Measurements from ENCODE around the gene GPR183.

The GPR183 gene

DNA sequence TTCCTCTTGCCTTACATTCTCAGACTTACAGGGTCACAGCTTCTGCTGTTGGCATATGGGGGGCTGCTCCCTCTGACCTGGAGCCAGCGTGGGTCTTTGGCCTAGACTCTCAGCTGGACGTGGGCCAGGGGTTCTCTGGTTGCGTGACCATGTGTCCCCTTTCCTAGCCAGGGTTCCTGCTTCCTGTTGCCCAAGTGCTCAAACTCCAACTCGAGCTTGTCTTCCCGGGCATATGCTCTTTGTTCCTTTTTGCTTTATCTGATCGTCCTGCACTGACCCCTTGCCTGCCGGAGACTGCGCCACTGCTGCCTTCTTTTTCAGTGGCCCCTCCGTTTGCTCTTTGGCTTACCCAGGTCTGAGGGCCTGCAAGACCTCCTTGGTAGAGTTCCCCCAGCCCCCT lies 25.3 kb upstream of the GPR183 start:
- H2BK12ac ChIP-seq (ENCODE audit: low read length), result no peak overlapping the region
- H4K8ac ChIP-seq (ENCODE audit: low read depth, low read length), result no peak overlapping the region
- no peak overlapping the region for H4K91ac ChIP-seq (ENCODE audit: low read depth, low read length, poor library complexity)
- no peak overlapping the region for H3K4me3 ChIP-seq (ENCODE audit: low read length in 2 of 2)
- H2BK15ac ChIP-seq (ENCODE audit: low read length), result no peak overlapping the region
- no peak overlapping the region for H3K23ac ChIP-seq (ENCODE audit: low read depth, low read length, poor library complexity)
- no peak overlapping the region for H2AK5ac ChIP-seq (ENCODE audit: low read depth, low read length)
- DNase-seq (ENCODE audit: low spot score), result no peak
- peaks cover 0 to 2% of the 10 kb centered on the region in 2 donors for H3K9me3 ChIP-seq (replicated peaks in 1 of 2; ENCODE audit: control insufficient read depth in 2 of 2, insufficient read depth in 1 of 2, low read depth in 1 of 2, low read length in 2 of 2)
- no peak overlapping the region for H2BK5ac ChIP-seq (ENCODE audit: low read length)
- no peak overlapping the region for H2AFZ ChIP-seq (ENCODE audit: low read length)
- no peak overlapping the region for H3K9ac ChIP-seq (ENCODE audit: low read depth, low read length, poor library complexity)
- no peak overlapping the region for H3K14ac ChIP-seq (ENCODE audit: low read length)
- peaks cover 0 to 1% of the 10 kb centered on the region in 2 donors for H3K4me1 ChIP-seq (ENCODE audit: control insufficient read depth in 2 of 2, insufficient read depth in 1 of 2, low read depth in 1 of 2, low read length in 2 of 2)
- no peak overlapping the region for H3K4me2 ChIP-seq (ENCODE audit: insufficient read depth, low read length, poor library complexity, severe bottlenecking)
- H2BK120ac ChIP-seq (ENCODE audit: low read depth, low read length), result no peak overlapping the region
- no CpG with 5 or more reads among the region's 9 CpGs for WGBS, 2 donors (ENCODE audit: extremely low coverage in 2 of 2, insufficient read length in 2 of 2, insufficient replicate concordance in 1 of 2)
- peaks cover 0 to 1% (median 0%) of the 10 kb centered on the region in 3 experiments for H3K27me3 ChIP-seq (ENCODE audit: control insufficient read depth in 3 of 3, insufficient read depth in 3 of 3, low read depth in 1 of 3, low read length in 3 of 3)
- no peaks in the 10 kb centered on the region for H3K79me1 ChIP-seq (ENCODE audit: low read depth, low read length)
- H3K4ac ChIP-seq (ENCODE audit: low read length), result no peak overlapping the region
- no peak overlapping the region for H3K27ac ChIP-seq (replicated peaks; ENCODE audit: low read length)
- H3K18ac ChIP-seq (ENCODE audit: low read length), result peak overlapping the region; percentile 54
- peaks cover 0 to 12% of the 10 kb centered on the region in 2 donors for H3K36me3 ChIP-seq (replicated peaks in 1 of 2; ENCODE audit: control insufficient read depth in 2 of 2, insufficient read depth in 2 of 2, low read length in 2 of 2)

DNA sequence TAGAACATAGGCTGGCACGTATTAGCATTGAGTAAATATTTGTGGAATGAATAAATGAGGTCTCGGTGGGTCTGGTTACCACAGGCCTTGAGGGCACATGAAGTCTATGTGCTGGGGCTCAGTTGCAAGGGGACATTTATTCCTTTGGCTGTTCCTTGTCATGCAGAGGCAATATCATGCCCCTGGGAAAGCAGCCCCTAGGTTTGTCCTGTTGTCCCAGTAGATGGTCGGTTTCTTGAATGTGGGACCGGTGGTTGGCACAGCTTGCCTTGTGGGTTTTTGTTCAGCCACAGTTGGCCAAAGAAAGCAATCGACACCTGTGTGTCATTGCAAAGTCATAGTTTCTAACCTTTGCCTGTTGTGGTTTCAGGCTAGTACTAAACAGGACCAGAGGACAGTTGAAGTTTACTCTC lies 24.7 kb upstream of the GPR183 start:
- Histone ChIP-seq H3K9ac (ENCODE audit: low read depth, low read length, poor library complexity) (no peak overlapping the region), H3K79me1 (ENCODE audit: low read depth, low read length) (no peaks in the 10 kb centered on the region), H4K8ac (ENCODE audit: low read depth, low read length) (no peak overlapping the region), H3K4me2 (ENCODE audit: insufficient read depth, low read length, poor library complexity, severe bottlenecking) (no peak overlapping the region), H2BK5ac (ENCODE audit: low read length) (no peak overlapping the region), H2BK12ac (ENCODE audit: low read length) (no peak overlapping the region), H2BK120ac (ENCODE audit: low read depth, low read length) (no peak overlapping the region), H3K27me3 (ENCODE audit: control insufficient read depth in 3 of 3, insufficient read depth in 3 of 3, low read depth in 1 of 3, low read length in 3 of 3) (peaks cover 0 to 1% (median 0%) of the 10 kb centered on the region in 3 experiments), H3K9me3 (replicated peaks in 1 of 2; ENCODE audit: control insufficient read depth in 2 of 2, insufficient read depth in 1 of 2, low read depth in 1 of 2, low read length in 2 of 2) (peaks cover 0 to 2% of the 10 kb centered on the region in 2 donors), H2AK5ac (ENCODE audit: low read depth, low read length) (no peak overlapping the region), H2AFZ (ENCODE audit: low read length) (no peak overlapping the region), H4K91ac (ENCODE audit: low read depth, low read length, poor library complexity) (no peak overlapping the region), H3K14ac (ENCODE audit: low read length) (no peak overlapping the region), H3K27ac (replicated peaks; ENCODE audit: low read length) (no peak overlapping the region), H3K4me1 (ENCODE audit: control insufficient read depth in 2 of 2, insufficient read depth in 1 of 2, low read depth in 1 of 2, low read length in 2 of 2) (peaks cover 0 to 1% of the 10 kb centered on the region in 2 donors), H3K4me3 (ENCODE audit: low read length in 2 of 2) (no peak overlapping the region), H3K18ac (ENCODE audit: low read length) (no peak overlapping the region), H3K23ac (ENCODE audit: low read depth, low read length, poor library complexity) (no peak overlapping the region), H3K36me3 (replicated peaks in 1 of 2; ENCODE audit: control insufficient read depth in 2 of 2, insufficient read depth in 2 of 2, low read length in 2 of 2) (peaks cover 0 to 17% of the 10 kb centered on the region in 2 donors), H2BK15ac (ENCODE audit: low read length) (no peak overlapping the region), H3K4ac (ENCODE audit: low read length) (no peak overlapping the region)
- DNase-seq (ENCODE audit: low spot score), result no peak
- no CpG with 5 or more reads among the region's 5 CpGs for WGBS, 2 donors (ENCODE audit: extremely low coverage in 2 of 2, insufficient read length in 2 of 2, insufficient replicate concordance in 1 of 2)

DNA sequence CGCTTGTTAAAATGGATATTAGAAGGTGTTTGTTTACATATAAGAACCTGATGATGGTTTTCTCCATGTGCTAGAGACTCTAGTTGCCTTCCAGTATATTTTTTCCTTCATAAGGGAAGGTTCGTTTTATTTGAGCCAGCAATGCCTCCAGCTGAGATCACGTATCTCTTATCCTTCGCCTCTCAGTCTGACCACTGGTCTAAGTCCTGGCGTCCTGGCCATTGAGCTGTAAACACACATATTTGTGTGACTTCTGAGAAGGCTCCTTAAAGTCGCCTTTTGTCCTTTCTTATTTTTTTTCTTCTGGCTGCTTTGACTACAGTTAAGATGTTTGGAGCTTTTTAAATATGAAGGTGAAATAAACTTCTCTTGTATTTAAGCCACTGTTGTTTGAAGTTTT lies 23.7 kb upstream of the GPR183 start:
- Histone ChIP-seq H2BK5ac (ENCODE audit: low read length) (no peak overlapping the region), H4K91ac (ENCODE audit: low read depth, low read length, poor library complexity) (no peak overlapping the region), H3K9ac (ENCODE audit: low read depth, low read length, poor library complexity) (no peak overlapping the region), H4K8ac (ENCODE audit: low read depth, low read length) (no peak overlapping the region), H3K36me3 (replicated peaks in 1 of 2; ENCODE audit: control insufficient read depth in 2 of 2, insufficient read depth in 2 of 2, low read length in 2 of 2) (peaks cover 0 to 17% of the 10 kb centered on the region in 2 donors), H2BK120ac (ENCODE audit: low read depth, low read length) (no peak overlapping the region), H3K4me2 (ENCODE audit: insufficient read depth, low read length, poor library complexity, severe bottlenecking) (no peak overlapping the region), H3K79me1 (ENCODE audit: low read depth, low read length) (no peaks in the 10 kb centered on the region), H3K4me1 (ENCODE audit: control insufficient read depth in 2 of 2, insufficient read depth in 1 of 2, low read depth in 1 of 2, low read length in 2 of 2) (no peaks in the 10 kb centered on the region), H3K23ac (ENCODE audit: low read depth, low read length, poor library complexity) (no peak overlapping the region), H3K27me3 (ENCODE audit: control insufficient read depth in 3 of 3, insufficient read depth in 3 of 3, low read depth in 1 of 3, low read length in 3 of 3) (peaks cover 0 to 1% (median 0%) of the 10 kb centered on the region in 3 experiments), H3K14ac (ENCODE audit: low read length) (no peak overlapping the region), H2AFZ (ENCODE audit: low read length) (no peak overlapping the region), H3K18ac (ENCODE audit: low read length) (no peak overlapping the region), H2AK5ac (ENCODE audit: low read depth, low read length) (no peak overlapping the region), H3K4me3 (ENCODE audit: low read length in 2 of 2) (no peak overlapping the region), H2BK12ac (ENCODE audit: low read length) (no peak overlapping the region), H3K9me3 (replicated peaks in 1 of 2; ENCODE audit: control insufficient read depth in 2 of 2, insufficient read depth in 1 of 2, low read depth in 1 of 2, low read length in 2 of 2) (peaks cover 0 to 2% of the 10 kb centered on the region in 2 donors), H3K4ac (ENCODE audit: low read length) (no peak overlapping the region), H3K27ac (replicated peaks; ENCODE audit: low read length) (no peak overlapping the region), H2BK15ac (ENCODE audit: low read length) (no peak overlapping the region)
- DNase-seq (ENCODE audit: low spot score), result no peak
- no CpG with 5 or more reads among the region's 6 CpGs for WGBS, 2 donors (ENCODE audit: extremely low coverage in 2 of 2, insufficient read length in 2 of 2, insufficient replicate concordance in 1 of 2)

DNA sequence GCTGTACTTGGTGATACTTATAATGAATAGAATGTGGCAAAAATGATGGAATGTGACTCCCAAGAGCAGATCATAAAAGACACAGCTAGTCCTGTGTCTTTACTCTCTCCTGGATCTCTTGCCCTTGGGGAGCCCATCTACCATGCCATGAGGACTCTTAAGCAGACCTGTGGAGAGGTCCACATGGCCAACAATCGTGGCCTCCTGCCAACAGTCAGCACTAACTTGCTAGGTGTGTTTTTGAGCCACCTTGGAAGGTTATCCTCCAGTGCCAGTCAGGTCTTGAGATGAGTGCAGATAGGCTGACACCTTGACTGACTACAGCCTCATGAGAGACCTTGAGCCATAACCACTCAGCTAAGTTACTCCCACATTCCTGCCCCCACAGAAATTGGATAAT lies 22.3 kb upstream of the GPR183 start:
- no peak overlapping the region for H3K18ac ChIP-seq (ENCODE audit: low read length)
- H3K9me3 ChIP-seq (replicated peaks in 1 of 2; ENCODE audit: control insufficient read depth in 2 of 2, insufficient read depth in 1 of 2, low read depth in 1 of 2, low read length in 2 of 2), result peaks cover 0 to 2% of the 10 kb centered on the region in 2 donors
- no peak overlapping the region for H2AFZ ChIP-seq (ENCODE audit: low read length)
- H2AK5ac ChIP-seq (ENCODE audit: low read depth, low read length), result no peak overlapping the region
- DNase-seq (ENCODE audit: low spot score), result no peak
- H3K36me3 ChIP-seq (replicated peaks in 1 of 2; ENCODE audit: control insufficient read depth in 2 of 2, insufficient read depth in 2 of 2, low read length in 2 of 2), result peaks cover 0 to 21% of the 10 kb centered on the region in 2 donors
- H2BK120ac ChIP-seq (ENCODE audit: low read depth, low read length), result no peak overlapping the region
- no peak overlapping the region for H4K91ac ChIP-seq (ENCODE audit: low read depth, low read length, poor library complexity)
- H2BK12ac ChIP-seq (ENCODE audit: low read length), result no peak overlapping the region
- H3K23ac ChIP-seq (ENCODE audit: low read depth, low read length, poor library complexity), result peak overlapping the region; percentile 28
- no peak overlapping the region for H3K4ac ChIP-seq (ENCODE audit: low read length)
- no peak overlapping the region for H3K27ac ChIP-seq (replicated peaks; ENCODE audit: low read length)
- no peaks in the 10 kb centered on the region for H3K4me1 ChIP-seq (ENCODE audit: control insufficient read depth in 2 of 2, insufficient read depth in 1 of 2, low read depth in 1 of 2, low read length in 2 of 2)
- no peak overlapping the region for H3K9ac ChIP-seq (ENCODE audit: low read depth, low read length, poor library complexity)
- no peaks in the 10 kb centered on the region for H3K79me1 ChIP-seq (ENCODE audit: low read depth, low read length)
- H3K27me3 ChIP-seq (ENCODE audit: control insufficient read depth in 3 of 3, insufficient read depth in 3 of 3, low read depth in 1 of 3, low read length in 3 of 3), result peaks cover 0 to 1% (median 0%) of the 10 kb centered on the region in 3 experiments
- H2BK5ac ChIP-seq (ENCODE audit: low read length), result no peak overlapping the region
- H3K14ac ChIP-seq (ENCODE audit: low read length), result no peak overlapping the region
- H3K4me3 ChIP-seq (ENCODE audit: low read length in 2 of 2), result no peak overlapping the region
- H2BK15ac ChIP-seq (ENCODE audit: low read length), result no peak overlapping the region
- no peak overlapping the region for H3K4me2 ChIP-seq (ENCODE audit: insufficient read depth, low read length, poor library complexity, severe bottlenecking)
- WGBS, 2 donors (ENCODE audit: extremely low coverage in 2 of 2, insufficient read length in 2 of 2, insufficient replicate concordance in 1 of 2), result no CpG with 5 or more reads among the region's 1 CpG
- H4K8ac ChIP-seq (ENCODE audit: low read depth, low read length), result no peak overlapping the region

Measured in neuronal stem cell (in vitro differentiated cells).